AG04450 (cell line): Measurements from ENCODE around the gene EXOC4. TPM values are rescaled to one million over a fixed set of nuclear protein-coding genes. Genes with fewer than 3 reads are reported as not detected.
A peak's percentile ranks its signal among the peaks of the same experiment; 100 is the strongest.

Experiments
- CTCF ChIA-PET: fragments of 300-600, 350-600 bp; formaldehyde crosslinking; extraction: SDS; loops from one replicate; lab custom pipeline; 2022; ENCODE audit warnings: antibody characterized with exemption, inconsistent platforms; lab: Charles Lee
- POLR2A ChIA-PET: fragments of 350-600 bp; formaldehyde crosslinking; extraction: SDS; loops from one replicate; lab custom pipeline; 2021; ENCODE audit warnings: antibody characterized with exemption, inconsistent platforms; lab: Yijun Ruan, JAX
- DNase-seq: peaks from one replicate; pipeline ENCODE4 v3.0.0-alpha.2; 2011; ENCODE audit warnings: low read depth, low spot score
- H3K27ac ChIP-seq: one replicate; pipeline ENCODE4 v1.5.1; 2012; ENCODE audit warnings: low read depth, low read length, control low read depth
- H3K27me3 ChIP-seq: one replicate; pipeline ENCODE4 v1.6.0; 2012; ENCODE audit warnings: low read length; ENCODE audit not compliant: control insufficient read depth, insufficient read depth
- H3K4me3 ChIP-seq: 2 replicates; pipeline ENCODE4 v1.5.1; 2011; ENCODE audit warnings: mild to moderate bottlenecking, low read depth, low read length, control low read depth
- H3K9me3 ChIP-seq: 2 replicates; pipeline ENCODE4 v1.5.1; 2012; ENCODE audit warnings: low read length; ENCODE audit not compliant: control insufficient read depth, insufficient read depth
- polyA plus RNA-seq: library from polyadenylated mRNA; depleted of rRNA; stranded (reverse); fragments of >200 nt; gene quantifications from 2 replicates; pipeline ENCODE4 v1.2.3, GENCODE V29; 2011
- TF ChIP-seq, protein P1 (sequence below): IDR thresholded peaks from 2 replicates; pipeline ENCODE4 v1.5.1; 2011; ENCODE audit warnings: low read depth, low read length, control low read depth, inconsistent platforms

The EXOC4 gene
- polyA plus RNA-seq, 1 experiment, result 73.5 TPM

DNA sequence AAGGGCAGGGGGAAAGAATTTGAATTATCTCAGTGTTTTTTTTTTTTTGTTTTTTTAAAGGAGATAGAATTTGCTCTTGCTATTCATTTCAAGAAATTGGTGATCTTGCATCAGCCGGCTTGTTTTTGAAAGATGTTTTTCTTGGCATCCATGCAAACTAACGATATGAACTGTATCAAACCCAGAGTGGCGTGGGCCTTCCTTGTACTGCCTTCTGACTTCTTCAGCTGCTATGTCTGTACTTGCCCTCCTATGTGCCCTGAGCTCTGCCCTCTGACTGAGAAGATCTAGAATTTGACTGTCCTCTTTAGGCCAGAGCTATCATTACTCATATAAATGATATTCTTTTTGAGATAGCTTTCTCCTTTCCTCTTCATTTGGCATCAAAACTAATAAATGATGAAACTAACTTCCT is 183.1 kb downstream of the EXOC4 start:
- TF ChIP-seq, protein P1, sequence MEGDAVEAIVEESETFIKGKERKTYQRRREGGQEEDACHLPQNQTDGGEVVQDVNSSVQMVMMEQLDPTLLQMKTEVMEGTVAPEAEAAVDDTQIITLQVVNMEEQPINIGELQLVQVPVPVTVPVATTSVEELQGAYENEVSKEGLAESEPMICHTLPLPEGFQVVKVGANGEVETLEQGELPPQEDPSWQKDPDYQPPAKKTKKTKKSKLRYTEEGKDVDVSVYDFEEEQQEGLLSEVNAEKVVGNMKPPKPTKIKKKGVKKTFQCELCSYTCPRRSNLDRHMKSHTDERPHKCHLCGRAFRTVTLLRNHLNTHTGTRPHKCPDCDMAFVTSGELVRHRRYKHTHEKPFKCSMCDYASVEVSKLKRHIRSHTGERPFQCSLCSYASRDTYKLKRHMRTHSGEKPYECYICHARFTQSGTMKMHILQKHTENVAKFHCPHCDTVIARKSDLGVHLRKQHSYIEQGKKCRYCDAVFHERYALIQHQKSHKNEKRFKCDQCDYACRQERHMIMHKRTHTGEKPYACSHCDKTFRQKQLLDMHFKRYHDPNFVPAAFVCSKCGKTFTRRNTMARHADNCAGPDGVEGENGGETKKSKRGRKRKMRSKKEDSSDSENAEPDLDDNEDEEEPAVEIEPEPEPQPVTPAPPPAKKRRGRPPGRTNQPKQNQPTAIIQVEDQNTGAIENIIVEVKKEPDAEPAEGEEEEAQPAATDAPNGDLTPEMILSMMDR, result no peak
- ChIA-PET CTCF (interaction anchor here (0.7 to 4.6 kb wide), 4 partner anchors 12 to 725 kb away, joined by 4 to 48 read pairs (median 28); no protein-coding TSS in a partner anchor), POLR2A (interaction anchor here (0.7 kb wide), 1 partner anchor 401 kb away, joined by 5 read pairs; no protein-coding TSS in a partner anchor)
- peak overlapping the region; percentile 82 for H3K27ac ChIP-seq
- no peak overlapping the region for H3K4me3 ChIP-seq
- no peaks in the 10 kb centered on the region for H3K9me3 ChIP-seq
- DNase-seq, result peak; percentile 62
- H3K27me3 ChIP-seq, result no peaks in the 10 kb centered on the region

- POLR2A ChIA-PET, result no interaction called here
- no peak for DNase-seq
- H3K4me3 ChIP-seq, result no peak overlapping the region
- no peaks in the 10 kb centered on the region for H3K9me3 ChIP-seq
- CTCF ChIA-PET, result interaction anchor here (0.5 to 4.6 kb wide), 2 partner anchors 326 to 417 kb away, joined by 4 to 29 read pairs; no protein-coding TSS in a partner anchor
- H3K27me3 ChIP-seq, result no peaks in the 10 kb centered on the region
- TF ChIP-seq, protein P1, result no peak
- no peak overlapping the region for H3K27ac ChIP-seq
These were observed 184.7 kb downstream of the EXOC4 start for GRCh38 chr7:133437544-133437943.

GRCh38 chr7:133442818-133443217 is 189.9 kb downstream of the EXOC4 start:
- Histone ChIP-seq H3K27me3 (no peaks in the 10 kb centered on the region), H3K4me3 (no peak overlapping the region), H3K27ac (no peak overlapping the region), H3K9me3 (no peaks in the 10 kb centered on the region)
- DNase-seq, result no peak
- TF ChIP-seq, protein P1, result no peak
- ChIA-PET POLR2A (no interaction called here), CTCF (no interaction called here)

- Histone ChIP-seq H3K27me3 (no peaks in the 10 kb centered on the region), H3K27ac (no peak overlapping the region), H3K4me3 (no peak overlapping the region), H3K9me3 (no peaks in the 10 kb centered on the region)
- ChIA-PET CTCF (interaction anchor here (0.6 kb wide), 1 partner anchor 609 kb away, joined by 3 read pairs; no protein-coding TSS in a partner anchor), POLR2A (no interaction called here)
- no peak for DNase-seq
- TF ChIP-seq, protein P1, result no peak
These were observed 192.7 kb downstream of the EXOC4 start for GRCh38 chr7:133445617-133446016.

DNA sequence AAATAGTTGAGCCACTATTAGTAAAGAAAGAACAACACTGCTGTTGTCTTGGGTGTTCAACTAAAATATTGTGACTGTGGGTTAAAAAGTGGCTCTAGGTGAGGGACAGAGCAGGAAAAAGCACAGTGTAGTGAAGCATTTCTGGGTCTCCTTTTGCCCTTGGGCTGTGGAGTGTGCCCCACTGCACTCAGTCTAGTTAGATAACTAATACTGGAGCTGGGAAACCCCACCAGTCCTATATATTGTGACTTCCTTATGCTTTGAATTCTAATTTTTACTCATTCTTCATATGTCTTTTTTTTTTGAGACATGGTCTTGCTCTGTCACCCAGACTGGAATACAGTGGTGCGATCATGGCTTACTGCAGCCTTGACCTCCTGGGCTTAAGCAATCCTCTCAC is 195.1 kb downstream of the EXOC4 start:
- ChIA-PET POLR2A (no interaction called here), CTCF (no interaction called here)
- Histone ChIP-seq H3K27me3 (no peaks in the 10 kb centered on the region), H3K4me3 (no peak overlapping the region), H3K9me3 (no peaks in the 10 kb centered on the region), H3K27ac (no peak overlapping the region)
- TF ChIP-seq, protein P1, result no peak
- DNase-seq, result no peak
